Esophagus muscularis mucosa (tissue), 3 donors: ENCODE data around the gene DNAH1.

ENCODE experiments used
- CTCF ChIP-seq, 3 experiments: fragments of 200-600 bp in 2 of 3; fragments of 450-650 bp in 1 of 3; sonication (generic) in 2 of 3; IDR thresholded peaks; one replicate each; pipeline ENCODE4 v1.5.1; 2017 to 2019; ENCODE audit warnings: antibody characterized with exemption in 3 of 3, mild to moderate bottlenecking in 2 of 3, moderate library complexity in 1 of 3
- POLR2A ChIP-seq: fragments of 450-650 bp; IDR thresholded peaks from one replicate; pipeline ENCODE4 v1.6.1; 2017; ENCODE audit warnings: antibody characterized with exemption, moderate library complexity, mild to moderate bottlenecking, low read depth
- POLR2AphosphoS5 ChIP-seq, 2 donors: sonication (generic); formaldehyde crosslinking; IDR thresholded peaks; one replicate each; pipeline ENCODE4 v1.6.1; 2017; ENCODE audit warnings: antibody characterized with exemption in 2 of 2

DNA sequence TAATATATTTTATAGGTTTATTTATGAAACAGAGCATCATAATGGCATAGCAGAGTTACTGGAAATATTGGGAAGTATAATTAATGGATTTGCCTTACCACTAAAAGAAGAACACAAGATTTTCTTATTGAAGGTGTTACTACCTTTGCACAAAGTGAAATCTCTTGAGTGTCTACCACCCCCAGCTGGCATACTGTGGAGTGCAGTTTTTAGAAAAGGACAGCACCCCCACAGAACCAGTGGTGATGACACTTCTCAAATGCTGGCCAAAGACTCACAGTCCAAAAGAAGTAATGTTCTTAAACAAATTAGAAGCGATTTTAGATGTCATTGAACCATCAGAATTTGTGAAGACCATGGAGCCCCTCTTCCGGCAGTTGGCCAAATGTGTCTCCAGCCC, 58.1 kb downstream of the DNAH1 start:
- TF ChIP-seq POLR2AphosphoS5 (IDR thresholded peaks at IDR 0.05) (no peak), POLR2A (no peak), CTCF (IDR thresholded peaks at IDR 0.05) (no peak)
